GM04503 (cell line): ENCODE results near the gene KIF13A.
A peak's percentile ranks its signal among the peaks of the same experiment; 100 is the strongest.
"Not testable (repeated sequence)": the region's sequence is repeated elsewhere in the genome, so short reads cannot be mapped to it uniquely, and the experiment has no call there.

ENCODE experiments used
- DNase-seq: peaks from one replicate; pipeline ENCODE4 v3.0.0-alpha.2; 2012; ENCODE audit warnings: low read depth

Gene KIF13A

GRCh38 chr6:17870300-17871188 is 116.9 kb downstream of the KIF13A start:
- DNase-seq: no peak

DNA sequence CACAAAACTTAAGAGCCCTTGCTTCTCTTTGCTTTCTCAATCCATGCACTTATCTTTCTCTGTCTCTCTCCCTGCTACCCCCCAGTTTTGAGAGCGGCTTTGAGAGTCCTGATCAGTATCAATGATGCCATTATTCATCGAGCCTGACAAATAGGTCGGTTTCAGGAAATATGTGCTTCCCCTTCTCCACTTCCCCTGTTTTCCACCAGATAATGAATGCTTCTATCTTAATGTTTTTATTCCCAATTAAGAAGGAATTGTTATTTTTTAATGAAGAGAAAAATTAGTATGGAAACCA is 117.7 kb downstream of the KIF13A start:
- DNase-seq: no peak

DNA sequence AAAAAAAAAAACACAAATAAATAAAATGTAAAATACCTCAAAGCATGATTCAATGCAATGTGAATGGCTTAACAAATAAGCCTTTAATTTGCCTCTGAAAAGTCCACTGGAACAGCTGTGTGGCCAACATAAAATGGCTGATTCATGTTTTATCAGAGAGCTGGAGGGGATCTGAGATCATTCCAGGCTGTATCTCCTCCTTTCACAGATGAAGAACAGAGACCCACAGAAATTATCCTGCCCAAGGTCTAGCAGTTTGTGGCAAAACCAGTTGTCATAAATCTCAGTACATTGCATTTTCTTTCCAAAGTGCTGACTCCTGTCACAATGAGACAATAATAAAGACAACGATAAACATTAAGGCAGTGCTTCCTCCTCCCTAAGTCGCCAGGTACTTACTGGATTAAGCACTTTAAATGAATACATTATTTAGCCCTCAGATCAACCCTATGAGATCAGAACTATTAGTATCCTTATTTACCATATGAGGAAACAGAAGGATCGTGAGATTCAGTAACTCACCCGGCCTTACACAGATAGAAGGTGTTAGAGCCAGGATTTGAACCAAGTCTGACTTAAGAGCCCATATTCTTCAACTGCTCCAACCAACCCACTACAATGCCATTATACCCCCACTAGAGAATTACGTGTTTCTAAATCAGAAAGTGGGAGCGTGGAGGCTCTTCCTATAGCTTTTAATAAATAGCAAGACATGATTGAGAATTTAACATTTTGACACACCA is 118.3 kb downstream of the KIF13A start:
- peak; percentile 47 for DNase-seq

DNA sequence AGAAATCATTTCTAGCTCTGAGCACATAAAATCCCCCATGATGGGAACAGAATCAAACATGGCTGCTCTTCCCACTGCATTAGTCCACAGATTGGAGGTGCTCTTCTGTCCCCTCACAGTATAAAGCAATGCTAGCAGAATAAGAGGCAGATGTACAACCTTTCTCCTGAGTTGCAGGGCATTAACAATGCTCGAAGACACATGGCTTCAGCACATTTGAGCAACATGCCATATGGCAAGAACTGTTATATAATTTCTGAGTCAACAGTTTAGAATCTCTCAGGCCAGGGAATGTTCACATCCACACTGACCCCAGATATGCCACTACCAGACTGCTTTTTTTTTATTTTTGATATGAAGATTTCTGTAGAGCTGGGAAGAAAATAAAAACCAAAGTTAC is 119.6 kb downstream of the KIF13A start:
- peak; percentile 56 for DNase-seq

- DNase-seq: no peak
These were observed 120.5 kb downstream of the KIF13A start for GRCh38 chr6:17866876-17867444.

DNA sequence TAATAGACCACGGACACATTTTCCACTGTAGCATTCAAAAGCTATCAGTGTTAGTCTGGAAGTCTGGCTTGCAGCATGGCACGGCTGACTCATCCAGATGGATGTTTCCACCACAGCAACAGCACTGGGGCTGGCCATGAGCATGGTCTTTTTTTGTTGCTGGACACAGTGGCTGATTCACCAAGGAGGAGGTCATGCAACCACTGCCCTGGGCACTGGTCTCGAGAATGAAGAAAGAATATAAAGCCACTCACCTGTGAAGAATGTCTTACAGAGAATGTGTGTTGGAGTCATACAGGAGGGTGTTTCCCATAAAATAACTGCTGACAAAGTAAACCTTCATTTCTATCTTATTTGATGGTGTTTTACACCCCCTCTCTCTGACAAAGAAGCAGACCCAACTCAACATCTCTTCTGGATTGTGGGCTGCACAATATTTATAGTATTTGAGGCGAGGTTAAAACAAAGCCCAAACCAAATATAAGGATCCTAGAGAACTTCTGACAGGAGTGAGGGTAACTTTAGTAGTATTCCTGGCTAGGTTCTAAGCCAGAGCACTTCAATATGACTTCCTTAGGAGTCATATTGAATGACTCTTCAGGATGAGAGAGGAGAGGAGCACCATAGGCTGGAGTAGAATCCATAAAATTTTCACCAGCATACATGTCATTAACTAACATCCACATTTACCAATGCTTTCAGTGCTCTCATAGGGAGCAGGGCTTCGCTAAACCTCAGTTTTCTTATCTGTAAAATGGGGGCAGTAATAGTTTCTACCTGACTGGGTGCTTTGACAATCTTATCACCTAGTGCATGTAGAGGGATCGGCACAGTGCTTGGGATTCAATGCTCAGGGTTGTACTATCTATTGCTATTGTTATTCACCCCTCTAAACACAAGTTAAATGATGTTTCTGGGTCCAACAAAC is 121.4 kb downstream of the KIF13A start:
- DNase-seq: peak; percentile 91

DNA sequence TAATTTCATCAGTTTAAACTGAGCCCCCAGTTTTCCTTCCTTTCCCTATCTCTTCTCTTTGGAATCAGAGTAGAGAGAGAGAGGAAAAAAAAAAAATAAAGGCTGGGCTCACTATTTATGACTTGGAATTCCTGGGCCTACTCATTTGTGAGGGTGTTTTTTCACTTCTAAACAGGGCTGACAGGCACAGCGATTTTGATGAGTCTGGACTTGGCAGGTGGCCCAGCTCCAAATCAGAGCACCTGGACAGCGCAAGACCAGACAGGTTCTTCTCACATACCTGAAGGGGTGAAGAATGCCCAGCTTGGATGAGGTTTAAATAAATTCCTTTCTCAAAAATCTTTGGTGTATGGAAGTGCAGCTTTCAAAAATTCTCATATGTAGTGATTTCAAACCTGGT is 122.2 kb downstream of the KIF13A start:
- DNase-seq: no peak

GRCh38 chr6:17863901-17864754 is 123.3 kb downstream of the KIF13A start:
- peak; percentile 71 for DNase-seq

- DNase-seq: no peak
These were observed 126.1 kb downstream of the KIF13A start for GRCh38 chr6:17861361-17861760.

DNA sequence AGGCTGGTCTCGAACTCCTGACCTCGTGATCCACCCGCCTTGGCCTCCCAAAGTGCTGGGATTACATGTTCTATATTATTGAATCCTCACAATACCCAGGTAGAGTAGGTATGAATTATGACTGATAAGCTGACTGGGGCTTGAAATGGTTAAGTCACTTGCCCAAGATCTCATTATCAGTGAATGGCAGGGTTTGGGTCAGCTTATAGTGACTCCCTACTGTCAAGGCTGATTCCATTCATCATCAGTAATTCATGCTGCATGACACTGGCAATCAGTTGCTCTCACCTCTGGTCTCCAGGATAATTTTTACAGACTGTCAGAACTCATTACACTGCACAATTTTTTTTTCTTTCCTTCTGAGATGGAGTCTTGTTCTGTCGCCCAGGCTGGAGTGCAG is 127.6 kb downstream of the KIF13A start:
- DNase-seq: no peak

DNA sequence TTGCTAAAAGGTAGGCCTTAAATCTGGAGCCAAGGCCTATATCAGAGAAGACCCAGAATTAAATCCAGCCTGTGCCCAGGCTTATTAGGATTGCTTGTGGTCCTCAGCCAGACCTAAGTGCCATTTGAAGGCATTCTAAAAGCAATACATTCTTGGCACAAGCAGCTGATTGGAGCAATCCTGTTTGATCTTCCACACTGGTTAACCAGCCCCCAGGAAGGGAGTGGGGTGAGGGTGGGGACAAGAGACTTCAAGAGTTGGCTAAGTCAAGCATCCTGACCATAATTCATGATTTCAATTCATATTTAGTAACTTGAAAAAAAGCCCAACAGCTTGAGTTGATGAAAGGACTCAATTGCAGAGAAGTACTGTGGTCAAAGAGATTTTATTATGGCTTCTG is 128.9 kb downstream of the KIF13A start:
- no peak for DNase-seq

GRCh38 chr6:17857188-17857587 is 130.2 kb downstream of the KIF13A start:
- not testable (repeated sequence) for DNase-seq

DNA sequence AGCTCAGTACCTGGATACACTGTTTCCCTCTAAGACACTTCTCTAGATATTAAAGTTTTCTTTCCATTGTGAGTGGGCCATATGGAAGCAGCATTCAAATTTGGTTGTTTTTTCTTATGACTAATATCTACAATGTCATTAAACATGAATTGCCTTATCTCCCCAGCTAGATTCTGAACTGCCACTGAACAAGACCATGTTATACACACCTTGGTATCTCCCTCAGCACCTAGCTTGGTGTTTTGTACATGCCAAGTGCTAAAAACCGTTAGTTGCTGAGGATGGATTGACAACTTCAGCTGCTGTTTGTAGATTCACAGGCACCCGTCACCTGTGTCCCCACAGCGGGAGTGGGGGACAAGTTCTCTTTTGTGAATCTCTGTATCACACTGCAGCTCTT is 131.1 kb downstream of the KIF13A start:
- DNase-seq: no peak

- DNase-seq: no peak
These were observed 132.1 kb downstream of the KIF13A start for GRCh38 chr6:17855381-17855780.

- DNase-seq: no peak
These were observed 133.9 kb downstream of the KIF13A start for GRCh38 chr6:17853533-17853932.

- no peak for DNase-seq
These were observed 135.7 kb downstream of the KIF13A start for GRCh38 chr6:17851720-17852161.

- DNase-seq: peak; percentile 28
These were observed 136.3 kb downstream of the KIF13A start for GRCh38 chr6:17851001-17851719.

DNA sequence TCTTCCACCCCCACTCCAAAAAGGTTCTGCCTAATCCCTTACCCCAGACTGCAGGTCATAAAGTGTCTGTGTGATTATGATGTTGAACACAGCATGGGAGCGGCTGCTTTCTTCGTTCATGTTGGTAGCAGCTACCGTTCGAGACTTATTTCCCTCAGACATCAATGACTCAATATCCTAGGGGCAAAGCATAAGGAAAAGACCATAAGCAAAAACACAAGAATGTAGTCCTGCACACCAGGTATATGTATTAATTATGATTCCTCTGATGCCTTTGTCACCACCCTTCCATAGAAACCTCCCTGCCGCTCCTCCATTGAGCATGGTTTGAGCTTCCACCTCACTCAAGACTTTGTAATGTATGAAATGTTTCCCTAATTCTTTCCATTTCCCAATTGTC is 137.2 kb downstream of the KIF13A start:
- no peak for DNase-seq

DNA sequence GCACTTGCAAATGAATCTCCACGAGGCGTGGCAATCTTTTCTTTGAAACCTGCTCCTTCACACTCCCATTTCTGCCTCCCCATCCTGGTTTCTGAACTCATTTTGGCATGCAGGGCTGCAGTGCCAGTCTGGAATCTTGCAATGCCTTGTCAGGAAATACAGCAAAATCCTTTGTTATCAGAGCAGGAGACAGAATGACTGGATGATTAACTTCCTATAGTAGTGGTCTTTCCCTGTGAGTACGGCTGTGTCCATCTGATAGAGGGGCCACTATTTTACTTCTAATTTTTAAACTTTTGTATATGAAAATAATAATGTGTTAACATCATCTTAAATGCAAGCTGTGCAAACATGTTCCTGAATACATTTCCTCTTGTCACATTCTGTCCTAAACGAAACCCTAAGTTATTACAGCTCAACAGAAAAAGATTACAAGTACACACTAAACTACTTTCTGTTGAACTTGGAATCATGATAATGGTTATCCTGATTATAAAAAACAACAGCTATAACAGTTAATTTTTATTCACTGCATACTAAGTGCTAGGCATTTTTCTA is 140.2 kb downstream of the KIF13A start:
- no peak for DNase-seq

- no peak for DNase-seq
These were observed 140.7 kb downstream of the KIF13A start for GRCh38 chr6:17846762-17847161.
